Measurements from ENCODE around the gene ADGRF4.

DNA sequence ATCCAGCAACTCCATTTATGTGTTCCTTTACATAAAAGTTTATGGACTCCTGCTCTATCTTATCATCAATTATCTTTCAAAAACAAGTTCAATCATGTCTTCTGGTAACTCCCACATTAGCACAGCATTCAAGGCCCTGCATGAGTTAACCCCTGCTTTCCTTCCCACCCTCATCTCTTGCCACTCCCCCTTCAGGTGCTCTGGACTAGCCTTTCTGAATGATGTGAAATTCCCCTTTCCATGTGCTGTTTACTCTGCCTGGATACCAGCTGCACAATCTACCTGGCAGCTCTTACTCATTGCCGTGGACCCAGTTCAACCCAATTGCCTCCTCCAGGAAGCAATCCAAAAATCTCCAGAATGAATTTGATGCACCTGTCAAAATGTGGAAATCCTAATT lies 11.9 kb downstream of the ADGRF4 start:
- no peak for TF ChIP-seq POLR2AphosphoS5 (IDR thresholded peaks at IDR 0.05; ENCODE audit: low read depth, low read length)
- TF ChIP-seq SIN3A (IDR thresholded peaks at IDR 0.05; ENCODE audit: borderline replicate concordance, insufficient read depth, low read length) = no peak
- TF ChIP-seq, protein P1, sequence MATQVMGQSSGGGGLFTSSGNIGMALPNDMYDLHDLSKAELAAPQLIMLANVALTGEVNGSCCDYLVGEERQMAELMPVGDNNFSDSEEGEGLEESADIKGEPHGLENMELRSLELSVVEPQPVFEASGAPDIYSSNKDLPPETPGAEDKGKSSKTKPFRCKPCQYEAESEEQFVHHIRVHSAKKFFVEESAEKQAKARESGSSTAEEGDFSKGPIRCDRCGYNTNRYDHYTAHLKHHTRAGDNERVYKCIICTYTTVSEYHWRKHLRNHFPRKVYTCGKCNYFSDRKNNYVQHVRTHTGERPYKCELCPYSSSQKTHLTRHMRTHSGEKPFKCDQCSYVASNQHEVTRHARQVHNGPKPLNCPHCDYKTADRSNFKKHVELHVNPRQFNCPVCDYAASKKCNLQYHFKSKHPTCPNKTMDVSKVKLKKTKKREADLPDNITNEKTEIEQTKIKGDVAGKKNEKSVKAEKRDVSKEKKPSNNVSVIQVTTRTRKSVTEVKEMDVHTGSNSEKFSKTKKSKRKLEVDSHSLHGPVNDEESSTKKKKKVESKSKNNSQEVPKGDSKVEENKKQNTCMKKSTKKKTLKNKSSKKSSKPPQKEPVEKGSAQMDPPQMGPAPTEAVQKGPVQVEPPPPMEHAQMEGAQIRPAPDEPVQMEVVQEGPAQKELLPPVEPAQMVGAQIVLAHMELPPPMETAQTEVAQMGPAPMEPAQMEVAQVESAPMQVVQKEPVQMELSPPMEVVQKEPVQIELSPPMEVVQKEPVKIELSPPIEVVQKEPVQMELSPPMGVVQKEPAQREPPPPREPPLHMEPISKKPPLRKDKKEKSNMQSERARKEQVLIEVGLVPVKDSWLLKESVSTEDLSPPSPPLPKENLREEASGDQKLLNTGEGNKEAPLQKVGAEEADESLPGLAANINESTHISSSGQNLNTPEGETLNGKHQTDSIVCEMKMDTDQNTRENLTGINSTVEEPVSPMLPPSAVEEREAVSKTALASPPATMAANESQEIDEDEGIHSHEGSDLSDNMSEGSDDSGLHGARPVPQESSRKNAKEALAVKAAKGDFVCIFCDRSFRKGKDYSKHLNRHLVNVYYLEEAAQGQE (IDR thresholded peaks at IDR 0.05; ENCODE audit: insufficient read depth in 1 of 2, low read depth in 2 of 2, low read length in 2 of 2) = no peak
- TF ChIP-seq TAF1 (IDR thresholded peaks at IDR 0.05; ENCODE audit: borderline replicate concordance, insufficient read depth, low read length) = no peak
